Adrenal gland (tissue), 5 donors: Measurements from ENCODE around the gene MMP15.

Experiments used
- POLR2A ChIP-seq, 2 donors: fragments of 450-650 bp; IDR thresholded peaks; one replicate each; pipeline ENCODE4 v1.6.1; 2017; ENCODE audit warnings: antibody characterized with exemption in 2 of 2, mild to moderate bottlenecking in 2 of 2, moderate library complexity in 1 of 2
- TF ChIP-seq, protein P1 (sequence below), 6 experiments: fragments of 450-650 bp in 4 of 6; fragments of 200-600 bp in 2 of 6; sonication (generic) in 1 of 6; IDR thresholded peaks; 1 replicate in 5 of 6; 2 replicates in 1 of 6; pipeline versions ENCODE4 v1.5.1 to v1.8.0; 2016 to 2021; ENCODE audit warnings: antibody characterized with exemption in 6 of 6, mild to moderate bottlenecking in 2 of 6, moderate library complexity in 1 of 6
- donor health status: DM: no; HTN: no; CAD: no.

- TF ChIP-seq POLR2A (IDR thresholded peaks at IDR 0.05) = no peak
- TF ChIP-seq, protein P1, sequence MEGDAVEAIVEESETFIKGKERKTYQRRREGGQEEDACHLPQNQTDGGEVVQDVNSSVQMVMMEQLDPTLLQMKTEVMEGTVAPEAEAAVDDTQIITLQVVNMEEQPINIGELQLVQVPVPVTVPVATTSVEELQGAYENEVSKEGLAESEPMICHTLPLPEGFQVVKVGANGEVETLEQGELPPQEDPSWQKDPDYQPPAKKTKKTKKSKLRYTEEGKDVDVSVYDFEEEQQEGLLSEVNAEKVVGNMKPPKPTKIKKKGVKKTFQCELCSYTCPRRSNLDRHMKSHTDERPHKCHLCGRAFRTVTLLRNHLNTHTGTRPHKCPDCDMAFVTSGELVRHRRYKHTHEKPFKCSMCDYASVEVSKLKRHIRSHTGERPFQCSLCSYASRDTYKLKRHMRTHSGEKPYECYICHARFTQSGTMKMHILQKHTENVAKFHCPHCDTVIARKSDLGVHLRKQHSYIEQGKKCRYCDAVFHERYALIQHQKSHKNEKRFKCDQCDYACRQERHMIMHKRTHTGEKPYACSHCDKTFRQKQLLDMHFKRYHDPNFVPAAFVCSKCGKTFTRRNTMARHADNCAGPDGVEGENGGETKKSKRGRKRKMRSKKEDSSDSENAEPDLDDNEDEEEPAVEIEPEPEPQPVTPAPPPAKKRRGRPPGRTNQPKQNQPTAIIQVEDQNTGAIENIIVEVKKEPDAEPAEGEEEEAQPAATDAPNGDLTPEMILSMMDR (IDR thresholded peaks at IDR 0.05) = no peak
Observed at GRCh38 chr16:58088091-58088490, 62.5 kb downstream of the MMP15 start.
